Mammary epithelial cell (primary cell): ENCODE results near the gene PGAP2.

Source experiments
- EZH2 ChIP-seq: IDR thresholded peaks from 2 replicates; pipeline ENCODE4 v1.6.1; 2012; ENCODE audit warnings: low read length, inconsistent platforms, borderline replicate concordance
- TF ChIP-seq, protein P1 (sequence below), 2 donors: IDR thresholded peaks in 1 of 2; conservative IDR thresholded peaks in 1 of 2; 2 replicates each; pipeline ENCODE4 v1.5.1; 2011 to 2012; ENCODE audit warnings: inconsistent platforms in 2 of 2, low read length in 2 of 2, mild to moderate bottlenecking in 2 of 2, control low read depth in 1 of 2, low read depth in 1 of 2; ENCODE audit not compliant: insufficient read depth in 1 of 2; ENCODE audit errors: extremely low read depth in 1 of 2

DNA sequence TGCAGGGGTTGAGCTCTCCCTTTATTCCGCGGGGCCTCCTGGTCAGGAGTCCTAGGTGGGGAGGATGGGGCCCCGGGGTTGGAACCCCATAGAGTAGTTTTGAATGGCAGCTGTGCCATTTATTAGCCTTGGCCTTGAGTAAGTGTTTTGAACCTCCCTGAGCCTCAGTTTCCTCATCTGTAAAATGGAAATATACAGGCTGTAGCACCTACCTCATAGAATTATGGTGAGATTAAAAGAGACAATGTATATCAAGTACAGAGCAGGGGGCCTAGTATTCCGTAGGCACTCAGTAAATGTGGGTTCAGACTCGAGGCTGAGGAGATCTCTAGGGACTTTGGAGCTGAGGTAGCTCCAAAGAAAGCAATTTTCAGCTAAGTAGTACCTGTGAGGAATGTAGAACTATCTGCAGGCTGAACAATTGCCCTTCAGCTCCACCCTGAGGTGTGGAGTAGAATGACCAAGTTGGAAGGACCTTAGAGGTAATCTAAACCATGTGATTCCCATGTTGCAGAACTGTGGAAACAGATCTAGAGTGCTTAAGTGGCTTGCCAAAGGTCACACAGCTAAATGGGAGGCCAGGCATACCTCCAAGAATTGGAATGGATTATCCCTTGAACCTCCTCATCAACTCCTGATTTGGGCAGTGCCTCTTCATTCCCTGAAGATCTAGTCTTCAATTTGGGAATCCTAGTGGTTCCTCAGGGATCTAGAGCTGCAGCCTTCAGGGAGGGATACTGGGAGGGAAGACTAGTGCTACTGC is 682 bp downstream of the PGAP2 start:
- TF ChIP-seq, protein P1, sequence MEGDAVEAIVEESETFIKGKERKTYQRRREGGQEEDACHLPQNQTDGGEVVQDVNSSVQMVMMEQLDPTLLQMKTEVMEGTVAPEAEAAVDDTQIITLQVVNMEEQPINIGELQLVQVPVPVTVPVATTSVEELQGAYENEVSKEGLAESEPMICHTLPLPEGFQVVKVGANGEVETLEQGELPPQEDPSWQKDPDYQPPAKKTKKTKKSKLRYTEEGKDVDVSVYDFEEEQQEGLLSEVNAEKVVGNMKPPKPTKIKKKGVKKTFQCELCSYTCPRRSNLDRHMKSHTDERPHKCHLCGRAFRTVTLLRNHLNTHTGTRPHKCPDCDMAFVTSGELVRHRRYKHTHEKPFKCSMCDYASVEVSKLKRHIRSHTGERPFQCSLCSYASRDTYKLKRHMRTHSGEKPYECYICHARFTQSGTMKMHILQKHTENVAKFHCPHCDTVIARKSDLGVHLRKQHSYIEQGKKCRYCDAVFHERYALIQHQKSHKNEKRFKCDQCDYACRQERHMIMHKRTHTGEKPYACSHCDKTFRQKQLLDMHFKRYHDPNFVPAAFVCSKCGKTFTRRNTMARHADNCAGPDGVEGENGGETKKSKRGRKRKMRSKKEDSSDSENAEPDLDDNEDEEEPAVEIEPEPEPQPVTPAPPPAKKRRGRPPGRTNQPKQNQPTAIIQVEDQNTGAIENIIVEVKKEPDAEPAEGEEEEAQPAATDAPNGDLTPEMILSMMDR (conservative IDR thresholded peaks at IDR 0.05 in 1 of 2, IDR thresholded peaks at IDR 0.05 in 1 of 2; ENCODE audit: extremely low read depth in 1 of 2, insufficient read depth in 1 of 2, low read depth in 1 of 2, low read length in 2 of 2): peak; percentile 59 to 65
- no peak for TF ChIP-seq EZH2
